HG02763 (cell line): ENCODE measurements around the gene HCRT.
"Not testable (repeated sequence)": the region's sequence is repeated elsewhere in the genome, so short reads cannot be mapped to it uniquely, and the experiment has no call there.

Source experiments
- ATAC-seq: cut with Tn5 transposase; IDR thresholded peaks from one replicate; pipeline ENCODE4 v1.9.1; 2021; ENCODE audit warnings: mild to moderate bottlenecking, moderate library complexity; ENCODE audit not compliant: unreplicated experiment

Gene HCRT

DNA sequence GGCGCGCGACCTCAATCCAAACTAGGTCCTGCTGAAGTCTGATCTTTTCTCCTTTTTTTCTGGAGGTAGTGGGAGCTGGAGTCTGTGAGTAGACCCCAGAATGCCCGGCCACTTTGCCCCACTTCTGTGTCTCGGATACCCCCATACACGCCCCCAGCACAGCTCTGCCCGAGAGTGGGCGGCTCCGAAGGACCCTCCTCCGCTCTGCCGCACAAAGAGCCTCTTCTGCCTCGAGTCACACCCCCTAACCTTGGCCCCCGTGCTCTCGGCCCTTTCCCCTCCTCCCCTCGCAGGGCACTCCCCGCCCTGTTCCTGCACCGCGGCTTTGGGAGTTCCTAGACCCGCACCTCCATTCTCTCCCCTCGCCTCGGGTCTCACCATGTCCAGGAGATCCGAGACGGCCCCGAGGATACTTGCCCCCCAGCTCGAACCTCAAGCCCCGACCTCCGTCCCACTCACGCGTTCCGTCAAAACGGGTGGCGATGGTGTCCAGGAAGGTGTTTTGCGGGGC is 4.8 kb downstream of the HCRT start:
- no peak for ATAC-seq

GRCh38 chr17:42179911-42180410 is 5.3 kb downstream of the HCRT start:
- no peak for ATAC-seq

DNA sequence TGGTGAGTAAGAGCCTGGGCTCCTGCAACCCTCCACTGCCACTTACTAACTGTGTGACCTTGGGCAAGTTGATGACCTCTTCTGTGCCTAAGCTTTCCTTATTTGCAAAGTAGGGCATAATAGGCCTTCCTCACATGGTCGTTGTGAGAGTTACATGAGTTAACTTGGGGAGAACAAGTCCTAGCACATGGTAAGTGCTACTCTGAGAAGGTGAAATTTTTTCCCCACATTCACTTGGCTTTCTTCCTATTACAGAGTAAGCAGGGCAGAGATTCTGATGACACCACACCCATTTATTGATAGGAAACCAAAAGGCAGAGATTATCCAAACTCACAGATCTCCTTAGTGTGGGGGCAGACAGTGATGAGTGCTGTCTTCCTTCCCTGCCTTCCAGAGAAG is 5.9 kb downstream of the HCRT start:
- ATAC-seq: no peak

DNA sequence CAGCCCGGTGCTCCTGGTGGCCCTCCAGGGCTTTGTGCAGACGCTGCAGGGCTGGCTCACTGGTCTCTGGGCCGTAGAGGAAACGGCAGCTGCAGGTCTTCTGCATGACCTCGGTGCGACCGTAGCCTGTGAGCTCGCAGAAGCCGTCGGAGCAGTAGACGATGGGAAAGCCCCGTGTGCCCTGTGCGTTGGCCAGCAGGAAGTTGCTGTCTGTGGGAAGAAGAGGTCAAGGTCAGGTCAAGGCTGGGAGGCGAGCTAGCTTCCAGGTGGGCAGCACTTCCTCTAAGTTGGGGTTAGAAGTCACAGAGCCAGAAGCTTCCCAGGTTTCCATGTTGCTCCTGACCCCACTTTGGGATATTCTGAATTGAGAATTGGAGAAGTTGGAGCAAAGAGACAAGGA is 6.4 kb downstream of the HCRT start:
- no peak for ATAC-seq

DNA sequence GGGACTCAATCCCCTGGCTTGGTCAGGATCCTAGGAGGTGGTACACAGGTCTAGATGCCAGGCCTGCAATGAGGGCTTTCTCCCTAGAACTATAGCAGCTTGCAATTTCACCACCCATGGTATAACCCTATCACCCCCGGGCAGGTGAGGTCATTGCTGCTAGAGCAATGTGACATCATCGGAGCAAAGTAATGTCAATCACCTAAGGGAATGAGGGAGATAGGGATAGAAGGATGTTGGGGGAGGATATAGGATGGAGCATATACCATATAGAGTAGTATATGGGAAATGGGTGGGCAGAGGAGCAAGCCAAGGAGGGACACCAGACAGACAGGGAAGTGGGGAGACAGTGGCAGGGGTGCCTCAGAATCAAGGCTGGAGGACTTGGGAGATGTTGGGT is 7.6 kb downstream of the HCRT start:
- no peak for ATAC-seq

- no peak for ATAC-seq
These were observed 11.0 kb downstream of the HCRT start for GRCh38 chr17:42174126-42174783.

- ATAC-seq: no peak
These were observed 13.4 kb downstream of the HCRT start for GRCh38 chr17:42171831-42172230.

DNA sequence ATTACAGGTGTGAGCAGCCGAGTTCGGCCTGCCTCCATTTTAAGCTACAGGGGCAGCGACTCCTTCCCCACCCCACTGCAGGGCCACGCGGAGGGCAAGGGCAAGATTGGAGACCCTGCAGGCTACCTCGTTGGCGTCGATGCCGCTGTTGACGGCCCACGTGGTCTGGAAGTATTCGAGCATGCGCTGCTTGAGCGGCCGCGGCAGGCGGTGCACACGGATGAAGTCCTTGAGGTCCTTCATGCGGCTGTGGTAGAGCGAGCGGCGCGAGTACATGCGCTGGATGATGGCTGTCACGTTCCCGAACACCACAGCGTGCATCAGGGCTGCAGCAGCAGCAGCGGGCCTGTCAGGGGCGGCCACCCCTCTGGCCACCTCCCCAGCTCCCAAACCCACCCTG is 15.9 kb downstream of the HCRT start:
- no peak for ATAC-seq

- no peak for ATAC-seq
These were observed 17.4 kb downstream of the HCRT start for GRCh38 chr17:42167807-42168206.

DNA sequence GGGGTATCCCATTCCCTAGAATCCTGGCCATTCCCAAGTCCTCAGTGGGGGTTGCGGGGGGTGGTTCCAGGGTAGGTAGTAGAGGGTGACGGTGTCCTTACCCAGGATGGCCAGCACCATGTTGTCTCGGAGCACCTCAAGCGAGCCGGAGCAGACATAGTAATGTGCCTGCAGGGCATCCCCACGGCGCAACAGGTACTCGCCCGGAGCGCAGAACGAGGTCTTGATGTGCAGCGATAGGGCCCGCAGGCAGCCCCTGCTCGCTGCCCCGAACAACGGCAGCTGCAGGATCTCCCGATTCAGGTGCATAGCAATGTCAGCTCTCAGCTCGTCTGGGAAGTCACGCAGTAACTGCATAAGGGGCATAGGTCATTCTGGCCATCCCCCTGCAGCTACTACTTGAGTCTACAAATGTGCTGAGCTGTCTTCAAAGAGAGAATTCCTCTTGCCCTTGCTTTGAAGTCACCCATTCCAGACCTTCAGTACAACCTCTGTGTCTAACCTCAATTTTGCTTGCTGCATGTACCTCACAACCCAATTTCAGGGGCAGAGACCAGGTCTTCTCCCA is 19.0 kb downstream of the HCRT start:
- ATAC-seq: no peak

DNA sequence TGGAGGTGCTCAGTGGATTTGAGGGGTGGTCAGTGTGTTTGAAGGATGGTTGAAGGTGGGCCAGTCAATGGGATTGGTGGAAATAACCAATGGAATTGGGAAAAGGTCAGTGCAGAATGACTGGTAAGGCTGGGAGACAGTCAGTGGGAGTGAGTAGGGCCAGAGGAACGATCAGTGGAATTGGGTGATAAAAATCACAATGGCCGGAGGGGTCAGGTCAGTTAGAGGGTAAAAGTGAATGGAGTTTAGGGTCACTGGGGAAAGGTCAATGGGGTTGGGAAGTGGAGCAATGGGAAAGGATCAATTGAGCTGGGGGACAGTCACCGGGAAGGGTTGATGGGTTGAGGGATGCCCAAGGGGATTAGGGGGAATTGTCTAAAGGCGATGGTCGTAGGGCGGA is 19.5 kb downstream of the HCRT start:
- ATAC-seq: no peak

DNA sequence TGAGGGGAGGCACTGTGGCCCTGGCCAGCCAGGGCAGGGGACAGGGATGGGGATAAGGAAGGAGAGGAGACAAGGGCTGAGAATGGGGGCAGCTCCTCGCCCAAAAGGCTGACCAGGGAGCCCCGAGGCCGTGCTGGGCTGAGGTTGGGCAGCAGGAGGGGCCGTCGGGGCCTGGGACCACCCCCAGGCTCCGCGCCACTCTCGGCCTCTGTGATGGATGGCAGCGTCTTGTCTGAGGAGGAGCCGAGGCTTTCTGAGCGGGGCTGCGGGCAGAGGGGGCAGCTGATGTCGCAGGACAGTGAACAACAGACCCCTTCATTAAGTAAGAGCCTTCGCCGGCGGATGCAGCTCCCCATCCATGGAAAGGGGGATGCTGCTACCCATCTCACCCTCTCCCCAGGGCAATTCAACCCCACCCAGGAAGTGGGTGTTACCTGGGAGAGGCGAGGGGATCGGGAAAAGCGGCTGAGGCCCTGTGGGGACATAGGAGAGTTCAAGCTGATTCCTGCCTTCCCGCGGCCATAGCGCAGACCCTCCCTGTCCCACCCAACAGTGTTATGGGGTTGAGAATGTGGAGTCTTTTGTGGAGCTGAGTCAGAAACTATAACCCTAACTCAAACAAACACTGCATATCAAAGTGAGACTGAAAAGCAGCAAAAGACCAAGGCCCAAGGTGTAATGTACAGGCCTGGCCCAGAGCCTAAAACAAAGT is 21.4 kb downstream of the HCRT start:
- no peak for ATAC-seq

DNA sequence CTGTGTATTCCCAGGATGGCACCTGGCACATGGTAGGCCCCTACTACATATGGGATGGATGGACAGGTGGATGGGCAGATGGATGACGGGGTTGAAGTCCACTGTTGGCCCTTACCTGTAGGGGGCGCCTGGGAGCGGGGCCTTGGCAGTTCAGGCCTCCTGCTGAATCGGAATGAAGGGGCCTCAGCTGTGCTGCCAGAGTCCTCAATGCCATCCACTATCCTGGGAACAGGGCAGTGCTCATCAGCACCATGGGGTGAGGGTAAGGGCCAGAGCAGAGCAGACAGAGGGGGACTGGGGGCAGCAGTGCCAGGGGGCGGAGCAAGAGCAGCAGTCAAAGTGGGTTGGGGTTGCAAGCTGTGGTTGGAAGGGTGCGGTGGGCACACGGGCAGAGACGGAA is 22.1 kb downstream of the HCRT start:
- no peak for ATAC-seq

GRCh38 chr17:42160531-42160910 is 24.7 kb downstream of the HCRT start:
- no peak for ATAC-seq

GRCh38 chr17:42159796-42160530 is 25.3 kb downstream of the HCRT start:
- no peak for ATAC-seq

DNA sequence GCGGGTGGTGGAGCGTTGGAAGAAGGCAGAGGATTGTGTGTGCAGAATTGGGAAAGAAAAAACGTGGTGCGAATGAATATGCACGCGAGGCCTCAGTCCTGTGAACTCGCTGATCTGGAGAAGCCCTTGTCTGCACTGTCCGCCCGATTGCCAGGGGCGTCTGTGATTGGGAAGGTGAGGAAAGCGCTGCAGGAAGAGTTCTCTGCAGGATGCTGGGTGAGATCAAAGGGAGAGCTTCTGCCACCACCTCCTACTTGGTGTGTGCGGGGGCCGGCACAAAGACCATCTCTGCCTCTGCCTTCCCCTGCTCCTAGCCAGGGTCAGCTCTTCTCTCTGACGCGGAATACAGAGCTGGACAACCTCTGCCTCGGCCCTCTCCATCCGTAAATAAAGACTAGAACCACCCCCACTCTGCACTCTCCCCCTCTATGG is 29.6 kb downstream of the HCRT start:
- ATAC-seq: no peak

DNA sequence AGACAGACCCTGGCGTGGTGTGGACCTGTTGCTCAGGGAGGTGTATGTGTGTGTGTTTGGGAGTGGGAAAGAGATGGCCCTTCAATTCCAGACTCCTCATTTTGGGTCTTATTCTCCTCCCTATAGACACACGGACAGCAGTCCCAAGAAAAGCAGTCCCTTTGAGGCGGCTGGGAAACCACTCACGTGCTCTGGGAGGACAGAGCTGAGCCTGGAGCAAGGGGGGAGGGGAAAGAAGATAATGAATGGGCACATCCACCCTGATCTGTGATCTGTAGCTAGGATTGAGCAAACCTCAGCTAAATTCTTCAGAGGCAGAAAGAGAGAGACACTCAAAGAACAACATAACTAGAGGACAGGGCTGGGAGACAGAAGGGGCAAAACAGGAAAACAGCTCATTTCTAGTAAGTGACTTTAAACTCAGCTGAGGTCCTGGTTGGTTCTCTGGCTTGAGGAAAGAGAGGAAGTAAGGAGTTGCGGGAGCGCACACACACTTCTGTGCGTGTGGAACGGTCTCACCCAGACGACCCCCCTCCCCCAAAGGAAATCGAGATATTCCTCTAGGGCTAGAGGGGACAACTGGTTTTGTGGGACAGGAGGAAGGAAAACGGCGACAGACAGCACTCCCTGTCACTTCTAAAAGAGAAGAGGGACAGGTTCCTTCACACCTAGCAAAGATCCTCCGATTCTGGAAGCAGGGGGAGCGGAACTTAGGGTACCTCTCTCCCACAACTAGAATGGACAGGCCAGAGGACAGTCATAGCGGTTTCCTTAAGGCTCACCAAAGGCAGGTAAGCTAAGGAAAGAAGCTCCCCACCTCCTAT is 31.1 kb downstream of the HCRT start:
- no peak for ATAC-seq

- no peak for ATAC-seq
These were observed 38.2 kb downstream of the HCRT start for GRCh38 chr17:42146911-42147607.

DNA sequence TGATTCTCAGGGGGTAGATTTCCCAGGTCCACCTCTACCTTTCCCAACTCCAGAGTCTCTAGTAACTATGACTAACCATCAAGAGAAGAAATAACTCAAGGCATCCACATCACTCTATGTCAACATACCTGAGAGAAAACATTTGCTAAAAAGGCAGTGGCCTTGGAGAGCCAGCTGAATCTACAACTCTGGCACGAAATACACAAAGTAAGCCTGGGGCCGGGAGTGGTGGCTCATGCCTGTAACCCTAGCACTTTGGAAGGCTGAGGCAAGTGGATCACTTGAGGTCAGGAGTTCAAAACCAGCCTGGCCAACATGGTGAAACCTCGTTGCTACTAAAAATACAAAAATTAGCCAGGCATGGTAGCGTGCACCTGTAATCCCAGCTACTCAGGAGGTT is 42.1 kb downstream of the HCRT start:
- ATAC-seq: not testable (repeated sequence)

GRCh38 chr17:42142371-42142896 is 42.8 kb downstream of the HCRT start:
- ATAC-seq: no peak
